ENCODE results near the gene PSMG3. TPM values are rescaled to one million over a fixed set of nuclear protein-coding genes. Genes with fewer than 3 reads are reported as not detected.

The PSMG3 gene
- total RNA-seq, 1 donor from 2014 or later, result 79.8 TPM

DNA sequence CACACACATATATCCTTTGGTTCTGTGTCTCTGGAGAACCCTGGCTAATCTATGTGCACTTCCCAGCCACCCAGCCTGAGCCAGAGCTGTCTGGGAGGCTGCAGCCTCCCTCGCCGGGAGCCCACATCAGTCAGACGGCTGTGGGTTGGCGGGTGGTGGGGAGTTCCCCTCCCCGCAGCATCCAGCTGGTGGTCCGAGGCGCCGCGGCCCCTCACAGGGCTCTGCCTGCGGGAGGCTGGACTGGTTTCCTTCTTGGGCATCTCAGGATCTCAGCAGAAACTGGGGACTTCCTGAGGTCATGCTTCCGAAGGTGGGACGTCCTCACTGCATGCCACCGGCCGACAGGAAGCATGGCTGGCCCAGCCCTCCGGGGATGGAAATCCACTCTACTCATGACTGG lies 22.0 kb upstream of the PSMG3 start:
- Histone ChIP-seq H3K4me3 (ENCODE audit: low read depth, low read length) (no peak overlapping the region), H3K36me3 (ENCODE audit: control insufficient read depth, insufficient read depth, low read length) (no peaks in the 10 kb centered on the region), H3K27me3 (ENCODE audit: control insufficient read depth, insufficient read depth, low read length) (peaks cover 42% of the 10 kb centered on the region)
- no peak for DNase-seq (ENCODE audit: low read depth)
- TF ChIP-seq, protein P1, sequence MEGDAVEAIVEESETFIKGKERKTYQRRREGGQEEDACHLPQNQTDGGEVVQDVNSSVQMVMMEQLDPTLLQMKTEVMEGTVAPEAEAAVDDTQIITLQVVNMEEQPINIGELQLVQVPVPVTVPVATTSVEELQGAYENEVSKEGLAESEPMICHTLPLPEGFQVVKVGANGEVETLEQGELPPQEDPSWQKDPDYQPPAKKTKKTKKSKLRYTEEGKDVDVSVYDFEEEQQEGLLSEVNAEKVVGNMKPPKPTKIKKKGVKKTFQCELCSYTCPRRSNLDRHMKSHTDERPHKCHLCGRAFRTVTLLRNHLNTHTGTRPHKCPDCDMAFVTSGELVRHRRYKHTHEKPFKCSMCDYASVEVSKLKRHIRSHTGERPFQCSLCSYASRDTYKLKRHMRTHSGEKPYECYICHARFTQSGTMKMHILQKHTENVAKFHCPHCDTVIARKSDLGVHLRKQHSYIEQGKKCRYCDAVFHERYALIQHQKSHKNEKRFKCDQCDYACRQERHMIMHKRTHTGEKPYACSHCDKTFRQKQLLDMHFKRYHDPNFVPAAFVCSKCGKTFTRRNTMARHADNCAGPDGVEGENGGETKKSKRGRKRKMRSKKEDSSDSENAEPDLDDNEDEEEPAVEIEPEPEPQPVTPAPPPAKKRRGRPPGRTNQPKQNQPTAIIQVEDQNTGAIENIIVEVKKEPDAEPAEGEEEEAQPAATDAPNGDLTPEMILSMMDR (IDR thresholded peaks at IDR 0.05; ENCODE audit: insufficient read depth, low read length, poor library complexity, severe bottlenecking), result no peak

DNA sequence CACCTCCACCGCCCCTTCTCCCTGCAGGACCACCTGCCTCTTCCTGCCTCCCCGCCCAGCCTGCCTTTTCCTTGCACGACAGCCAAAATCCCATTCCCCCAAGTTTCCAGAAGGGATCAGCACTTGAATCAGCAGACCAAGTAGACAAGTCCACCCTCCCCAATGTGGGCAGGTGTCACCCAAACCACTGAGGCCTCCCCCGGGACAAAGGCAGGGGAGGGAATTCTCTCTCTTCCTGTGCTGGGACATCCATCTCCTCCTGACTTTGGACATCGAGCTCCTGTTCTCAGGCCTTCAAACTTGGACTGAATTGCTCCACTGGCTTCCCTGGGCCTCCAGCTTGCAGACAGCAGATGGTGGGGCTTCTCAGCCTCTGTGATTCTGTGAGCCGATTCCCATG lies 21.6 kb upstream of the PSMG3 start:
- Histone ChIP-seq H3K27me3 (ENCODE audit: control insufficient read depth, insufficient read depth, low read length) (peaks cover 44% of the 10 kb centered on the region), H3K36me3 (ENCODE audit: control insufficient read depth, insufficient read depth, low read length) (no peaks in the 10 kb centered on the region), H3K4me3 (ENCODE audit: low read depth, low read length) (no peak overlapping the region)
- TF ChIP-seq, protein P1 (IDR thresholded peaks at IDR 0.05; ENCODE audit: insufficient read depth, low read length, poor library complexity, severe bottlenecking), result no peak
- DNase-seq (ENCODE audit: low read depth), result no peak

DNA sequence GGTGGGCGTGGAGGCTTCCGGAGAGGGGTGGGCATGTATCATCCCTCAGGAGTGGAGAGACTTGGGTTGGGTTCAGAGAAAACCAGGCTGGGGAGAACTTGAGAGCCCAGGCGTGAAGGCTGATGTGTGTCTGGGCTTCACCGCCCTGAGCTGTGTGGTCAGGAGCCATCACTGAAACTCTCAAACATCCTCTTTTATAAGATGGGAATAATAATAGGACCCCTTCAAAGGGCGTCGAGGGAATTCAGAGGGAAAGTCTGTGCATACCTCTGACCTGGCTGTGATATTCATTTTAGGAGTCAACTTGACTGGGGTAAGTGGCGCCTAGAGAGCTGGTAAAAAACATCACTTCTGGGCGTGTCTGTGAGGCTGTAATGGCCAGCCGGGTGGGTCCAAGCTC lies 21.1 kb upstream of the PSMG3 start:
- H3K4me3 ChIP-seq (ENCODE audit: low read depth, low read length), result no peak overlapping the region
- H3K27me3 ChIP-seq (ENCODE audit: control insufficient read depth, insufficient read depth, low read length), result peaks cover 50% of the 10 kb centered on the region
- DNase-seq (ENCODE audit: low read depth), result no peak
- TF ChIP-seq, protein P1 (IDR thresholded peaks at IDR 0.05; ENCODE audit: insufficient read depth, low read length, poor library complexity, severe bottlenecking), result no peak
- H3K36me3 ChIP-seq (ENCODE audit: control insufficient read depth, insufficient read depth, low read length), result no peaks in the 10 kb centered on the region

DNA sequence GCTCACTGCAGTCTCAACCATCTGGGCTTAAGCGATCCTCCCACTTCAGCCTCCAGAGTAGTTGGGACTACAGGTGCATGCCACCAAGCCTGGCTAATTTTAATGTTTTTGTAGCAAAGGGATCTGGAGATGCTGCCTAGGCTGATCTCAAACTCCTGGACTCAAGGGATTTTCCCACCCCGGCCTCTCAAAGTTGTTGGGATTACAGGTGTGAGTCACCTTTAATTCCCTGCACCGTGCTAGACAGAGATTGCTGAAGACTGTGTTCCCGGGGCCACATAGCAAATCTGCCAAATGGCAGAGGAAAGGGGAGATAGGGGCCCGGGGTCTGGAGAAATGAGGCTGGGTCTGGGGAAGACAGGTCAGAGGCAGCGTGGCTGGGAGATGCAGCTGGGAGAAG lies 20.6 kb upstream of the PSMG3 start:
- Histone ChIP-seq H3K27me3 (ENCODE audit: control insufficient read depth, insufficient read depth, low read length) (peaks cover 54% of the 10 kb centered on the region), H3K36me3 (ENCODE audit: control insufficient read depth, insufficient read depth, low read length) (no peaks in the 10 kb centered on the region), H3K4me3 (ENCODE audit: low read depth, low read length) (no peak overlapping the region)
- no peak for DNase-seq (ENCODE audit: low read depth)
- TF ChIP-seq, protein P1 (IDR thresholded peaks at IDR 0.05; ENCODE audit: insufficient read depth, low read length, poor library complexity, severe bottlenecking), result no peak

DNA sequence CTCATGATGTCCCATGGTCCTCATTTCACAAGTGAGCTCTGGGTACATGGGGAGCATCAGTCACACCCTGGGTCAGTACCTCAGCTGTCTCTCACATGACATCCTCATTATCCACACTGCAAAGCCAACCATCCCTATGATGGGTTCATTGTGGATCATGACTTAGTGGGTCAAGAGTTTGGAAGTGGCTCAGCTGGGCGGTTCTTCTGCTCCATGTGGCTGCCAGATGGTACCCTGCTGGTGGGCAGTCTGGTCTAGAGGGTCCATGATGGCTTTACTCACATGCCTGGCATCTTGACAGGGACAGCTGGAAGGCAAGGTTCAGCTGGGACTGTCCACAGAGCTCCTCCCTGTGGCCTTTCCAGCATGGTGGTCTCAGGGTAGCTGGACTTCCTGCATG lies 19.1 kb upstream of the PSMG3 start:
- H3K4me3 ChIP-seq (ENCODE audit: low read depth, low read length), result no peak overlapping the region
- H3K27me3 ChIP-seq (ENCODE audit: control insufficient read depth, insufficient read depth, low read length), result peaks cover 58% of the 10 kb centered on the region
- no peaks in the 10 kb centered on the region for H3K36me3 ChIP-seq (ENCODE audit: control insufficient read depth, insufficient read depth, low read length)
- TF ChIP-seq, protein P1 (IDR thresholded peaks at IDR 0.05; ENCODE audit: insufficient read depth, low read length, poor library complexity, severe bottlenecking), result no peak
- no peak for DNase-seq (ENCODE audit: low read depth)

- no peaks in the 10 kb centered on the region for H3K36me3 ChIP-seq (ENCODE audit: control insufficient read depth, insufficient read depth, low read length)
- no peak overlapping the region for H3K4me3 ChIP-seq (ENCODE audit: low read depth, low read length)
- no peak for DNase-seq (ENCODE audit: low read depth)
- TF ChIP-seq, protein P1 (IDR thresholded peaks at IDR 0.05; ENCODE audit: insufficient read depth, low read length, poor library complexity, severe bottlenecking), result no peak
- H3K27me3 ChIP-seq (ENCODE audit: control insufficient read depth, insufficient read depth, low read length), result peaks cover 48% of the 10 kb centered on the region
Observed at GRCh38 chr7:1587738-1588137, 17.9 kb upstream of the PSMG3 start.

Data from kidney epithelial cell (primary cell).